Eye (tissue), 1 donor: ENCODE data around the gene CPA4.

Experiments
- DNase-seq: peaks from one replicate; pipeline ENCODE4 v3.0.0-alpha.2; 2015

CPA4 gene

GRCh38 chr7:130275826-130276297 lies 17.1 kb upstream of the CPA4 start:
- peak; percentile 66 for DNase-seq

- no peak for DNase-seq
These were observed 15.9 kb upstream of the CPA4 start for GRCh38 chr7:130276796-130277762.

GRCh38 chr7:130277763-130278643 lies 15.0 kb upstream of the CPA4 start:
- peak; percentile 87 for DNase-seq

GRCh38 chr7:130278860-130279259 lies 14.1 kb upstream of the CPA4 start:
- DNase-seq: peak; percentile 78

GRCh38 chr7:130279286-130279685 lies 13.7 kb upstream of the CPA4 start:
- no peak for DNase-seq

GRCh38 chr7:130279906-130280305 lies 13.1 kb upstream of the CPA4 start:
- DNase-seq: no peak

GRCh38 chr7:130281260-130281659 lies 11.7 kb upstream of the CPA4 start:
- peak; percentile 57 for DNase-seq

- no peak for DNase-seq
These were observed 6.1 kb upstream of the CPA4 start for GRCh38 chr7:130286881-130287280.

- DNase-seq: no peak
These were observed 4.8 kb upstream of the CPA4 start for GRCh38 chr7:130288168-130288567.

GRCh38 chr7:130288829-130289228 lies 4.1 kb upstream of the CPA4 start:
- no peak for DNase-seq

- no peak for DNase-seq
These were observed 3.5 kb upstream of the CPA4 start for GRCh38 chr7:130289478-130289877.

GRCh38 chr7:130290745-130291144 lies 2.2 kb upstream of the CPA4 start:
- DNase-seq: no peak

GRCh38 chr7:130293521-130293920 lies 560 bp downstream of the CPA4 start:
- no peak for DNase-seq

GRCh38 chr7:130294314-130294713 lies 1.4 kb downstream of the CPA4 start:
- no peak for DNase-seq

GRCh38 chr7:130296221-130296951 lies 3.4 kb downstream of the CPA4 start:
- DNase-seq: no peak

- peak; percentile 67 for DNase-seq
These were observed 4.9 kb downstream of the CPA4 start for GRCh38 chr7:130297628-130298543.

GRCh38 chr7:130298544-130299326 lies 5.8 kb downstream of the CPA4 start:
- no peak for DNase-seq

GRCh38 chr7:130299866-130300265 lies 6.9 kb downstream of the CPA4 start:
- DNase-seq: no peak

GRCh38 chr7:130301501-130302020 lies 8.6 kb downstream of the CPA4 start:
- no peak for DNase-seq

- no peak for DNase-seq
These were observed 9.7 kb downstream of the CPA4 start for GRCh38 chr7:130302649-130303048.

GRCh38 chr7:130303127-130303526 lies 10.2 kb downstream of the CPA4 start:
- DNase-seq: no peak
